HG03520 (cell line): Measurements from ENCODE around the gene OPN1MW3.
"Not testable (repeated sequence)": the region's sequence is repeated elsewhere in the genome, so short reads cannot be mapped to it uniquely, and the experiment has no call there.

Source experiments
- ATAC-seq: cut with Tn5 transposase; IDR thresholded peaks from one replicate; pipeline ENCODE4 v1.9.1; 2021; ENCODE audit warnings: mild to moderate bottlenecking, moderate library complexity; ENCODE audit not compliant: unreplicated experiment

OPN1MW3 gene

DNA sequence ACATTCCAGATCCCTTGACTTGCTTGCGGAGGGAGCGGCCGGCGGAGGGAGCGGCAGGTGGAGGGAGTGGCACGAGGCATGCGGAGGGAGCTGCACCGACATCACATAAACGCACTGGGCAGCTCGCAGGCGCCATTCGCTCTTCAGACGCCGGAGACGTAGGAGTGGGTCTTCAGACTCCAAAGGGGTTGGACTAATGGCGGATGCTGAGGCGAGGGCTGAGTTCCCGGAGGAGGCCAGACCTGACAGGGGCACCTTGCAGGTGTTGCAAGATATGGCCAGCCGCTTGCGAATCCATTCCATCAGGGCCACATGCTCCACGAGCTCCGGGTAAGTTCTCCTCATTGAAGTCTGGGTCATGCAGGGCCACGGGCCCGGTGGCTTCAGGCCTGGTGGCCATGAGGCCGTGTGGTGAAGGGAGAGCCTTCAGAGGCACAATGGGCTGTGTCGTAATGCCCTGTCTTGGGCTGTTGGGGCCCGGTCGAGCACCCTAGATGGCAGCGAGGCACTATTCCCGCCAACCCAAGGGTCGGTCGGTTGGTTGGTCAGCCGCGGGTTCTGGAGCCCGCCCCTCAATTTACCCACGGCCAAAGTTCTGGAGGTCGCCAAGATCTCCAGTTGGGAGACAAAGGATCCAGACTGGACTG, 38.4 kb downstream of the OPN1MW3 start, which contains the start of gene TKTL1:
TKTL1 (plus strand) TSS at position 132 of the 647 bp plus-strand sequence; CDS start at position 197, 65 bp downstream.
- ATAC-seq = no peak

DNA sequence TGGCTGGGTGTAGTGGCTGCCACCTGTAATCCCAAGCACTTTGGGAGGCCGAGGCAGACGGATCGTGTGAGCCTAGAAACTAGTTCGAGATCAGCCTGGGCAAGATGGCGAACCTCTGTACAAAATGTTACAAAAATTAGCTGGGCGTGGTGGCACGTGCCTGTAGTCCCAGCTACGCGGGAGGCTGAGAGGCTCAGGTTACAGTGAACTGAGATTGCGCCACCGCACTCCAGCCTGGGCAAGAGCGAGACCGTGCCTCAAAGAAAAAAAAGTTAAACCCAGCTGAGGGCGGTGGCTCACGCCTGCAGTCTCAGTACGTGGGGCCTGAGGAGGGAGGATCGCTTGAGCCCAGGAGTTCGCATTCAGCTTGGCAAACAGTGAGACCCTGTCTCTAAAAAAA, 39.3 kb downstream of the OPN1MW3 start:
- ATAC-seq = no peak

DNA sequence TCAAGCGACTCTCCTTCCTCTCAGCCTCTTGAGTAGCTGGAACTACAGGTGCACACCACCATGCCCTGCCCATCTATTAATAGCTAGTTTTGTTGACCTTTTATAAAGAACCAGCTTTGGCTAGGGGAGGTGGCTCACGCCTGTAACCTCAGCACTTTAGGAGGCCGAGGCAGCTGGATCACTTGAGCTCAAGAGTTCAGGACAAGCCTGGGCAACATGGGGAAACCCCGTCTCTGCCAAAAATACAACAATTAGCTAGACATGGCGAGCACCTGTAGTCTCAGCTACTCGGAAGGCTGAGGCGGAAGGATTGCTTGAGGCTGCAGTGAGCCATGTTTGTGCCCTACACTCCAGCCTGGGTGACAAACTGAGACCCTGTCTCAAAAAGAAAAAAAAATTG, 40.9 kb downstream of the OPN1MW3 start:
- no peak for ATAC-seq

DNA sequence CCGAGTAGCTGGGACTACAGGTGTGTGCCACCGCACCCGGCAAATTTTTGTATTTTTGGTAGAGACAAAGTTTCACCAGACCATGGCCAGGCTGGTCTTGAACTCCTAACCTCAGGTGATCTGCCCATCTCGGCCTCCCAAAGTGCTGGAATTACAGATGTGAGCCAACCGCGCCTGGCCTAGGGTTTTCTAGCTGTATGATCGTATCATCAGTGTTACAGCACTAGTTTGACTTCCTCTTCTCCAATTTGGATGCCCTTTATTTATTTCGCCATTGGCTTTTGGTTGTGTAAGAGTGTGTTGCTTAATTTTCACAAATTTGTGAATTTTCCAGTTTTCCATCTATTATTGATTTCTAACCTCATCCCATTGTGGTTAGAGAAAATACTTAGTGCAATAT, 43.4 kb downstream of the OPN1MW3 start:
- ATAC-seq = no peak

DNA sequence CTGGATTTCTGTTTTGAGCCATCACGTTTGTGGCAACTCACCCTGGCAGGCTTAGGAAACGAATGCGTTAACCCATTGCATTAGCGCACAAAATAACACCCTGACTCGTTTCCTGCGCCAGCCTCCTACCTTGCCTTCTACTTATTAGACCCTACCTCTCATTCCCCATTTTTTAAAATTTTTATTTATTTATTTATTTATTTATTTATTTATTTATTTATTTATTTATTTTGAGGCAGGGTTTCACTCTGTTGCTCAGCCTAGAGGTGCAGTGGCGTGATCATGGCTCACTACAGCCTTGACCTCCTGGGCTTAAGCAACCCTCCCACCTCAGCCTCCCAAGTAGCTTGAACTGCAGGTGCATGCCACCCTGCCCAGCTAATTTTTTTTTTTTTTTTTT, 45.6 kb downstream of the OPN1MW3 start:
- not testable (repeated sequence) for ATAC-seq

DNA sequence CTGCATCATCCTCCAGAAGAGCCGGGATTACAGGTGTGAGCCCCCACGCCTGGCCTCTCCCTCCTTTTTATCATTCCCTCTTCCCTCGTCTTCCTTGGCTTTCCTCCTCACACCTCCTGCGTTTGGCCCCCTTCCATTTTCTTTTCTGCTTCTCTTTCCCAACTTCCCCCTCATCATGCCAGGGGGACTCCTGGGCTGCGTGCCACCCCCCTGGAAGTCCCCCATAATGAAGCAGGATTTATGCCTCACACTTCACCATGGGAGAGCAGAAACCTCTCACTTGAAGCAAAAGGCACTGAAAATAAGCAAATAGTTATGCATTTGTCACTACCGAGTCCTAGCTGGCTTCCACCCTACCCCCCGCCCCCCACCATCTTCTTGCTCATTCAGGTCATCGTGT, 46.1 kb downstream of the OPN1MW3 start:
- ATAC-seq = no peak

DNA sequence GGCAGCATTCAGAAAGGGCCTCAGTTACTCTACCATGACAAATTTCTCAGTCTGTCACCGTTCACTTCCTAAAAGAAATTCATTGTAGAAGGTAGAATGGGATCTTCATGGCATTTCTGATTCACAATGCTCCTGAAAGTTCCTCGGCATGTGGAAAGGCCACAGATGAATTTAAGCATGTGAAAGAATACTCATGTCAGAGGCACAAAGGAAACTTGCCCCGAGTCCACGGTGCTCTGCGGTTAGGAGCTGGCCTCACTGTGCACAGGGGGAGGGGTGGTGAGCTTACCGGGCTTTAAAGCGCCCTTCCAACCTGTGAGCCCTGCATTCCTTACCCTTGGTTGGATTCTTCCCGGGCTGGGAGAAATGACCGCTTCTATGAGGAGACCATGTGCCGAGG, 47.5 kb downstream of the OPN1MW3 start:
- ATAC-seq = no peak

DNA sequence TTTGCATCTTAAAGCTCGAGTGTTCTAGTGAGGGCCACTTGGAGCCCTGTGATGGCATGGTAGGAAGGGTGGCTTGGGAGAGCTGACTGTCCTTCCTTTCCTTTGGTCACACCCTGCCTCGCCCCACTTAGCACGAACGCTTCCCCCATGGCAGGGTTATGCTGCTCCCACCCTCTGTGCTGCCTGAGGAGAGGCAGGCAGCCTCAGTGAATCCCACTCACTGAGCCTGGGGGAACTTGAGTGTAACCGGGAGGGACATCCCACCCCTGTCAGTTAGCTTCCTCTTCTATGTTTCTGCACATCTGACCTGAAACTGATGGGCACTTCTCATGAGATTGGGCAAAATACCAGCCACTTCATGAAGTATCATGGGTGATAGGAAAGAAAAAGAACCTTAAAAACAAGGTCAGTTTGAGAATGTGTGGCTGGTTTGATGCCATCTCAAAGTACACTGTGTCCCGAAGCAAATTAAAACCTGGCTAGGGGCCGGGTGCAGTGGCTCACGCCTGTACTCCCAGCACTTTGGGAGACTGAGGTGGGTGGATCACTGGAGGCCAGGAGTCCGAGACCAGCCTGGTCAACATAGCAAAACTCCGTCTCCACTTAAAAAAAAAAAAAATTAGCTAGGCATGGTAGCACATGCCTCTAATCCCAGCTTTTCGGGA, 48.3 kb downstream of the OPN1MW3 start:
- no peak for ATAC-seq

DNA sequence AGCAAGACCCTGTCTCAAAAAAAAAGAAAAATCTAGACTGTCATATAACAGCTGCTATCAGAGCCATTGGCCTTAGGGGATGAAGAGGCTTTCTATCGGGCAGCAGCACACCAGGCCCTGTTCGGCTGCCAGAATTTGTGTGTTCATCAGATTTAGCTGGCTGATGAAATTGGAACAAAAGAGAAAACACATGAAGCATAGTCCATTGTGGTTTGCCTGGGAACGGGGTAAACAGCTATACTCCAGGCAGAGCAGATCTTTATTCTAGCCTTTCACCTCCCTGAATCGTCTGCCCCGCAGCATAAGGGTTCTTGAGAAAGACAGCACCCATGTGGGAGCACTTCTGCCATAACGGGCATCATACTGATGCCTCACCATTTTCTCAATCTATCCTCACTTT, 49.8 kb downstream of the OPN1MW3 start:
- ATAC-seq = no peak

DNA sequence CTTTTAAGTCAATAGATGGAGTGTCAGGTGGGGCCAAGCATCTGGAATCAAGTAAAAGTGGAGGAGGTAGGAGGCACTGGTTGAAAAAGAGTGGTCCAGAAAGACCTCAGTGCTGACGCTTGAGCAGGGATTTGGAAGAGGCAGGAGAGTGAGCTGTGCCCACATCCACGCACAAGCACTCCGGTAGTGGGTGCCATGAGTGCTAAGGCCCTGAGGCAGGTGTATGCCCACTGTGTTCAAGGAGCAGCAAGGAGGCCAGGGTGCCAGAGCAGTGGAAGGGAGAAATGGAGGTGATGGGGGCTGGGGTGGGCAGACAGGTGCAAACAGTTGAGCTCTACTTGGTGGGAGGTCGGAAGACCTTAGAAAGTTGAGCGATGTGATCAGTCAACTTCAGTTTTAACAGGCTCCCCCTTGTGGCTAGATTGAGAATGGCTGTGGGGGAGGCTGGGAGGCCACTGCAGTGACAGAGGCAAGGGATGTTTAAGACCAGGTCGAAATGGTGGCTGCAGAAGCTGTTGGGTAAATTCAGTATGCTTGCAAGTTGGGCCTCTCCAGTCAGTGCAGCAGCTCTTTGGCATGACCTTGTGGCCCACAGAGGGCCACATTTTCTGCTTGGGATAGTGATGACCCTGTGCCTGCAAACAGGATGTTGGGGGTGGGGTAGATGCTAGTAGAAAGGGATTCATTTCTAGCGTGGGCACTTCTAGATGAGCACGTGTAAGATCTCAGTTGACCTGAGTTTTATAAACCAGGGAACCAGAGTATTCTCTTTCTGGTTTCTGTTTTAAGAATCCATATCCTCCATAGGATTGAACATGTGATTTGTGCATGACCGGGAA, 50.9 kb downstream of the OPN1MW3 start:
- ATAC-seq = no peak

DNA sequence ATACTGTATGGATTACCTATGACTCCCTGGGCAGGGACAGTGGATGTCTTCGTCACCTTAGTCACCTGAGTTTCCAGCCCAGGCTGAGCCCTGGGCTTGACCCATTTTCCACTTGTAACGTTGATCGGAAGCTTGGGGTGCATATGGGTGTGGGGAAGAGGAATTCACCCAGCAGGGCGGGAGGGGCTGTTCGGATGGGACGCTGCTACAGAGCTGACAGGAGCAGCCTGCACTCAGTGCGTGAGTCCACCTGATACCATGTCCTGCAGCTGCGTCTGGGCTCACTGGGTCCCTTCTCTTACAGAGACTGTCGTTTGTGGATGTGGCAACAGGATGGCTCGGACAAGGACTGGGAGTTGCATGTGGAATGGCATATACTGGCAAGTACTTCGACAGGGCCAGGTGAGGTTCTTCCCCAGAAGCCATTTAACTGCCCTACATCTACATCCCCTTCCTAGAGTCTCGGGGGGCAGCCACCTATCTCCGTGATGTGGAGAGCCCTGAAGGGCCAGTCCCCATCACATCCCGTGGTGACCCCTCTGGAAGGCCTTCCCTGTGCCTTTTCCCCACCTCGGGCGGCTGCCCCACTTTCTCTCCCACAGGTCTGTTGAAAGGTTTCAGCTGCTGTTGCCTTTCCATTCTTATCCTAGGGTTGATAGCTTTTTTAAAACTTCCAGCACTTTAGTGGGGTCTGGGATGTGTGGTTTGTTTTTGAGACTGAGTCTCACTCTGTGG, 51.8 kb downstream of the OPN1MW3 start:
- no peak for ATAC-seq

DNA sequence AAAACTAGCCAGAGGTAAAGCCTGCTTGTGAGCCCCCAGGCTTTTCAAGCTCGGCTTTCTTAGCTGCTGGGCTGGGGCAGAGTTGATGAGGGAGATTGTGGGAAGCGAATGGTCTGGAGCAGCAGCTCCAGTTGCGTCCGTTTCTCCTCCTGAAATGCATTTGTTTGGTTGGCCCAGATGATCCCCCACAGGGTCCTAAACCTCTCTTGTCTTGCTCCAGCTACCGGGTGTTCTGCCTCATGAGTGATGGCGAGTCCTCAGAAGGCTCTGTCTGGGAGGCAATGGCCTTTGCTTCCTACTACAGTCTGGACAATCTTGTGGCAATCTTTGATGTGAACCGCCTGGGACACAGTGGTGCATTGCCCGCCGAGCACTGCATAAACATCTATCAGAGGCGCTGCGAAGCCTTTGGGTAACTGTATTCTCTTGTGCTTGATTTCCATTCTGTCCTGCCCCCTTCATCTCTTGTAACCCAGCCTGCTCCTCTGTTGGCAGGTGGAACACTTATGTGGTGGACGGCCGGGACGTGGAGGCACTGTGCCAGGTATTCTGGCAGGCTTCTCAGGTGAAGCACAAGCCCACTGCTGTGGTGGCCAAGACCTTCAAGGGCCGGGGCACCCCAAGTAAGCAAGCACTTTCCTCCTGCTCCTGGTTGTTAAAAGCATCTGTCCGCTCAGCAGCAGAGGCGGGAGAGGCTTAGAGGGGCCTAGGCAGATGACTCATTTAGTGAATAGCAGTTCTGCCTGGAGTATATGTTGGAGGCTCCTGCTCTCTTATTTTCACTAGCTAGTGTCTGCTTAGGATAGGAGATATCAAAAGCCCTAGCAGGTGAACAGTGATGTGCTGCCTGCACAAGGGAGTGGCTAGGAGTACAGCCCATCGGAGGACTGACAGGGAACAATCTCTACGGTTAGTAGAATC, 53.5 kb downstream of the OPN1MW3 start:
- ATAC-seq = no peak

DNA sequence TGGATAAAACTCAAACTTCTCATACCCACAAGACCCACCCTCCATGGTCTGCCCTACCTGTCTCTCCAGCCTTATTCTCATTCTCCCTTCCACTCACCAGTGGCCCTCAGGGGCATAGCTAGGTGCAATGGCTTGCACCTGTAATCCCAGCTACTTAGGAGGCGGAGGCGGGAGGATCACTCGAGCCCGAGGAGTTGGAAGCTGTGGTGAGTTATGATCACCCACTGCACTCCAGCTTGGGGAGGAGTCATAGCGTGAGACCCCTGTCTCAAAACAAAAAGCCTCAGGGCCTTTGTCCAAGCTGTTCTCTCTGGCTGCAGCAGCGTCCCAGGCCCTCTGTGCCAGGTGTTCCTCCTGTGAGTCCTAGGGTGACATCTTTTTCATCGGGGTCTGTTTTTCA, 54.7 kb downstream of the OPN1MW3 start:
- ATAC-seq = no peak

DNA sequence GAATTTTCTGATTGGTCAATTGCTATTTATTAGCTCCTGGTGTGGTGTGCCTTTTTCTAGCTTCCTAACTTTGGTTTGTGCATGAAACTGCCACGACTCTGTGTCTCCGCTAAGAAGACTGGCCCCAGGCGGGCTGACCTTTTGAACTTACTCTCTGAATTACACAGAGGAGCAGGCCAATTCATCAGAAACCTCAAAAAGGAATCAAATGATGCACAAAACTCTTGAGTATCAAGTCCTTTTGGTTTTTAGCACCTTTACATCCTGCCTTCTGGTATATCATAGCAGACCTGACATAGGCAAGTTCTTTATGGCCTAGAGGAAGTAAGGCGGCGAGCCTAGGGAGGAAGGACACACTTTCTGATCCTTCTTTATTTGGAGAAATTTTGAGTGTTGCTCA, 55.8 kb downstream of the OPN1MW3 start:
- ATAC-seq = no peak

DNA sequence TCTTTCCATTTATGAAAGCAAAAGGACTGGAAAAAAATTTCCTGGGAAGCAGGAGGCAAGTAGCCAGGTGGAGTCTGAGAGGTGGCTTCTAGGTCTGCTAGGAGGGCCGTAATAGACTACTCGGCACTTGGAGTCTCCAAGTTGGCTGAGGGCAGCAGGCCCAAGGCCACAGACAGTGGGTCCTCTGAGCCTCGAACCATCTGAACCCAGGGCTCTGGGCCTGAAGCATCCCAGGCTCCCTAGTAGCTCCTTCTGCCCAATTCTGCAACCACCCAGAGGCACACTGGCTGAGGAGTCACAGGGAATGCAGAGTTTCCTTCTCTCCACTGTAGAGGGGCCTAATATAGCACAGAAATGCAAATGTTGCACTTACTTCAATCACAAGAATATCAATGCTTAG, 58.0 kb downstream of the OPN1MW3 start:
- no peak for ATAC-seq

DNA sequence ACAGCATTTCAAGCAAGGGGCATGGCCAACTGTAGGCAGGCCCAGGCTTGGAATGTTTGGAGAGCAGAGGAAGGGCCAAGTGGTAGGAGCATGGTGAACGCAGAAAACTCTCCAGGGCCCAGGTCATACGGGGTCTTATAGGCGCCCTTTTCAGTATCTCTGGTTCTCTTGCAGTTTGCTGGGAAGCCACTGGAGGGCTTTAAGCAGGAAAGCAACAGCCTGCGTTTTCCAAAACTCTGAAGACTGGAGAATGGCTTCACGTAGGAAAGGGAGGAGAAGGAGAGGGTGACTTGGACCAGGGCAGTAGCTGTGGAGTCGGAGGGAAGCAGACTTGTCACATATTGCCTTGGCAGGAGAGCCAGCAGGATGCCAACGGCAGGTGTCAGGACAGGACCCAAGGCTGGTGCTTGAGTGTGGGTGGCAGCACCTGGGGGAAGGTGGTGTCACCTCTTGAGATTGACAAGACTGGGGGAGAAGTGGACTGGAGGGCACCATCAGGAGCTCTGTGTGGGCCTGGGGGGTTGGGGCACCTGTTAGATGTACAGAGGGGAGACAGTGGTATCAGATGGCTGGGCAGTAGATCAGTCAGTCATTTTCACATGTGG, 60.1 kb downstream of the OPN1MW3 start:
- ATAC-seq = no peak

DNA sequence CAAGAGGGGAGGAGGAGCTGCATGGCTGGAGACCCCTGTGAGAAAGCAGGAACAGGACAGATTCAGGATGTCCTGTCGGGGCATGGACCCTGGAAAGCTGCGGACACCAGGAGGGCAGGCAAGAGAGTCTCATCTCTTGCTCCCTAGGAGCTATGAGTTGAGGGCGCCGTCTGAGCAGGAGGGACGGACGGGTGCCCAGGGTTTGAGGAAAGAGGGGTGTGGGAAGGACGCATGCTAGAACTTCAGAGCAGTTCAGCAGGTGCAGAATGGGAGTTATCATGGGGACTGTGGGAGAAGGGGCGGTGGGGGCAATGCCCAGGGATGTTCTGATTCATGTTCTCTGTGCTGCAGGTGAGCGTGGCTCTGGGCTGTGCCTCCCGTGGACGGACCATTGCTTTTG, 63.0 kb downstream of the OPN1MW3 start:
- no peak for ATAC-seq
